ENCODE results near the gene LTBP1. TPM values are rescaled to one million over a fixed set of nuclear protein-coding genes. Genes with fewer than 3 reads are reported as not detected.
A peak's percentile ranks its signal among the peaks of the same experiment; 100 is the strongest.

Gene LTBP1
- polyA plus RNA-seq, 2 of the 4 experiments (the other 2 are of a cell fraction) = 23.8 to 30.4 TPM

DNA sequence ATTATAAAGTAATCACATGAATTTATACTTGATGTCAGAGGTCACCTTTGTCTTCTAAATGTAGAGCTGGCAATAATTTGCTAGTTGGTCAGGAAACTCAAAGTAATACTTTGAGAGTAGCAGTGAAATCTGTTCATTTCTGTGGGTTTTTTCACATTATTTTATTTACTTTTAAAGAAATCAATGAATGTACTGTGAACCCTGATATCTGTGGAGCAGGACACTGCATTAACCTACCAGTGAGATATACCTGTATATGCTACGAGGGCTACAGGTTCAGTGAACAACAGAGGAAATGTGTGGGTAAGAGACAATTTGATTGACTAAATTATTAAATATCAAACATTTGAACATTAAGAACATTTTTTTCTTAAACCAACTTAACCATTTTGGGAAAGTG lies 326.7 kb downstream of the LTBP1 start:
- no peak for ATAC-seq
- 94% methylated on average over 1 of the region's 1 CpG for WGBS (ENCODE audit: missing lambda C conversion rate)
- ChIA-PET CTCF (interaction anchor here (1.1 kb wide), 1 partner anchor 239 kb away, joined by 4 read pairs; no protein-coding TSS in a partner anchor), POLR2A (no interaction called here)
- peak overlapping the region in 1 of 2 experiments; percentile 9; a peak in 2 of 6 replicates for H3K27ac ChIP-seq
- H3K4me3 ChIP-seq = no peak overlapping the region
- DNase-seq (ENCODE audit: low read depth in 1 of 2, low spot score in 1 of 2) = no peak
- TF ChIP-seq RCOR1 (IDR thresholded peaks at IDR 0.05; ENCODE audit: low read depth, low read length) (no peak), CBX8 (IDR thresholded peaks at IDR 0.05) (no peak), RFX5 (IDR thresholded peaks at IDR 0.05) (no peak), SMC3 (IDR thresholded peaks at IDR 0.05) (no peak), ESRRA (IDR thresholded peaks at IDR 0.05; ENCODE audit: borderline replicate concordance, low read length) (no peak), NFE2L2 (conservative IDR thresholded peaks at IDR 0.05; ENCODE audit: low read length) (no peak), RARB (CRISPR knock-in tag; IDR thresholded peaks at IDR 0.05) (no peak), BHLHE40 (IDR thresholded peaks at IDR 0.05; ENCODE audit: low read depth, low read length) (no peak), POLR2A (IDR thresholded peaks at IDR 0.05; ENCODE audit: low read length) (no peak), EHMT2 (IDR thresholded peaks at IDR 0.05; ENCODE audit: low read depth) (no peak), CHD4 (IDR thresholded peaks at IDR 0.05; ENCODE audit: borderline replicate concordance) (no peak), KDM1A (IDR thresholded peaks at IDR 0.05; ENCODE audit: low read depth) (no peak)
- no peak for FAIRE-seq
- no peak overlapping the region for H3K4me2 ChIP-seq
- H3K9me3 ChIP-seq = no peaks in the 10 kb centered on the region
- H3K4me1 ChIP-seq = peaks cover 44% of the 10 kb centered on the region

DNA sequence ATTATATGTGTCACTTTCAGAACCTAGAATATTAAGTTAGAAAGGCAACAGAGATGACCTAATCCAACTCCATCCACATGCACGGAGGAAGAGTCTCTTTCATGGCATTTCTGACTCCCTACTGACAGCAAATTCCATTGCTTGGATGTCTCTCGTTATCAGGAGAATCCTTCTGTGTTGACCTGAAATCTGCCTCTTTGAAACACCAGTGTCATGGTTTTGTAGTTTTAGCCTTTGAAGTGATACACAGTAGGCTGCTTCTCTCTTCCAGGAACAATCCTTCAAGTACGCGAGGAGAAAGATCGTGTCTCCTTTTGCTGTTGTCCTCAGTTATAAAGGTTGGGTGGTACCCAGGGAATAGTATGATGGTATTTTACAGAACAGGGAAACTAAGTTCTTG lies 327.8 kb downstream of the LTBP1 start:
- no peaks in the 10 kb centered on the region for H3K9me3 ChIP-seq
- 94% methylated on average over 5 of the region's 5 CpGs for WGBS (ENCODE audit: missing lambda C conversion rate)
- ChIA-PET POLR2A (no interaction called here), CTCF (interaction anchor here (1.1 kb wide), 1 partner anchor 240 kb away, joined by 4 read pairs; no protein-coding TSS in a partner anchor)
- no peak for FAIRE-seq
- H3K27ac ChIP-seq = peak overlapping the region; percentile 61 to 79; a peak in 5 of 6 replicates
- DNase-seq (ENCODE audit: low read depth in 1 of 2, low spot score in 1 of 2) = no peak
- H3K4me3 ChIP-seq = no peak overlapping the region
- H3K4me2 ChIP-seq = no peak overlapping the region
- TF ChIP-seq ZFP36 (IDR thresholded peaks at IDR 0.05; ENCODE audit: borderline replicate concordance, partially characterized antibody) (no peak), RNF2 (IDR thresholded peaks at IDR 0.05; ENCODE audit: borderline replicate concordance, low read depth) (no peak), KDM1A (IDR thresholded peaks at IDR 0.05; ENCODE audit: low read depth) (no peak), HDAC2 (IDR thresholded peaks at IDR 0.05) (no peak), ZSCAN20 (CRISPR knock-in tag; IDR thresholded peaks at IDR 0.05) (no peak), POLR2AphosphoS2 (conservative IDR thresholded peaks at IDR 0.05; ENCODE audit: low read length) (no peak), RCOR1 (IDR thresholded peaks at IDR 0.05; ENCODE audit: low read depth, low read length) (no peak)
- TF ChIP-seq, protein P1, sequence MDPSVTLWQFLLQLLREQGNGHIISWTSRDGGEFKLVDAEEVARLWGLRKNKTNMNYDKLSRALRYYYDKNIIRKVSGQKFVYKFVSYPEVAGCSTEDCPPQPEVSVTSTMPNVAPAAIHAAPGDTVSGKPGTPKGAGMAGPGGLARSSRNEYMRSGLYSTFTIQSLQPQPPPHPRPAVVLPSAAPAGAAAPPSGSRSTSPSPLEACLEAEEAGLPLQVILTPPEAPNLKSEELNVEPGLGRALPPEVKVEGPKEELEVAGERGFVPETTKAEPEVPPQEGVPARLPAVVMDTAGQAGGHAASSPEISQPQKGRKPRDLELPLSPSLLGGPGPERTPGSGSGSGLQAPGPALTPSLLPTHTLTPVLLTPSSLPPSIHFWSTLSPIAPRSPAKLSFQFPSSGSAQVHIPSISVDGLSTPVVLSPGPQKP (IDR thresholded peaks at IDR 0.05; ENCODE audit: low read depth, low read length) = no peak
- H3K4me1 ChIP-seq = peaks cover 44% of the 10 kb centered on the region
- no peak for ATAC-seq

DNA sequence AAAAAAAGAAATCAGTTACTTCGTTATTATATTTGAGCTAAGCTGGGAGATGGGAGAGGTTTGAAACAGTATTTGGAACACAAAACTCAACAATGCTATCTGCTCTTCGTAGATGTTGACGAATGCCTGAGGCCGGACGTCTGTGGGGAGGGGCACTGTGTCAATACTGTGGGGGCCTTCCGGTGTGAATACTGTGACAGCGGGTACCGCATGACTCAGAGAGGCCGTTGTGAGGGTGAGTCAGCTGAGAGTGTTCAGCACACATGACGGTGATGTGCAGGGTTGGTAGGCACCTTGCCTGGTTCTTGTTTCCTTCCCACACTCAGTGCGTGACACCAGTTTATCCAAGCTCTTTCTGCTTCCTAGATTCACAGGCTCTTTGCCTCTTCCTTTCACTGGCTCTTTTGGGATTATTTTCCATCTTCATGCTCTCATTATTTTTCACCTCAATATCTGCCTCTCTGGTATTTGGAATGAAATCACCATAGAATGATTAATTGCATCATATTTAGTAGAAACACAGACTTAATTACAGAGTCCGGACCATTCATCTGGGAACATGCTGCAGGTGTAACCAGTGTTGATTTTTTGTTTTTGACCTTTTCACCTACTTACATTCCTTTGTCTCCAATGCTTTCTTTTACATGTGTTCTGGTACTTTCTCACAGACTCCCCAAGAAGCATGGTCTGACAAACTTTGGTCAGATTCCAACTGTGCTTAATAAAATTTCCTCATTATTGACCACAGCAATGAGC lies 329.1 kb downstream of the LTBP1 start:
- ChIA-PET POLR2A (interaction anchor here (0.7 kb wide), 1 partner anchor 136 kb away, joined by 3 read pairs; no protein-coding TSS in a partner anchor), CTCF (interaction anchor here (0.6 to 1.5 kb wide), 5 partner anchors 96 to 225 kb away, joined by 3 to 6 read pairs (median 3); no protein-coding TSS in a partner anchor)
- 12% methylated on average over 12 of the region's 12 CpGs for WGBS (ENCODE audit: missing lambda C conversion rate)
- Histone ChIP-seq H3K9me3 (no peaks in the 10 kb centered on the region), H3K4me1 (peaks cover 41% of the 10 kb centered on the region), H3K4me3 (no peak overlapping the region), H3K27ac (peak overlapping the region; percentile 61 to 79), H3K4me2 (peak overlapping the region; percentile 51)
- FAIRE-seq (no peak), DNase-seq (ENCODE audit: low read depth in 1 of 2, low spot score in 1 of 2) (peak; percentile 93 to 94), ATAC-seq (peak; percentile 96 to 100)
- TF ChIP-seq, protein P2, sequence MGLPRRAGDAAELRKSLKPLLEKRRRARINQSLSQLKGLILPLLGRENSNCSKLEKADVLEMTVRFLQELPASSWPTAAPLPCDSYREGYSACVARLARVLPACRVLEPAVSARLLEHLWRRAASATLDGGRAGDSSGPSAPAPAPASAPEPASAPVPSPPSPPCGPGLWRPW (IDR thresholded peaks at IDR 0.05) = 0 out of 2 replicates have a peak, but pooled peaks have one; percentile 39
- TF ChIP-seq CHD2 (IDR thresholded peaks at IDR 0.05; ENCODE audit: low read length, partially characterized antibody) (peak; percentile 38), EHF (CRISPR knock-in tag; IDR thresholded peaks at IDR 0.05) (no peak), NPAS2 (CRISPR knock-in tag; IDR thresholded peaks at IDR 0.05; ENCODE audit: borderline replicate concordance) (no peak), JUN (IDR thresholded peaks at IDR 0.05) (peak; percentile 82 to 91; a peak in 3 of 5 replicates), SMC3 (IDR thresholded peaks at IDR 0.05) (peak; percentile 56), MAZ (IDR thresholded peaks at IDR 0.05; ENCODE audit: borderline replicate concordance, low read depth, low read length) (no peak), GATA3 (IDR thresholded peaks at IDR 0.05; ENCODE audit: borderline replicate concordance) (peak; percentile 77), NFE2L2 (conservative IDR thresholded peaks at IDR 0.05; ENCODE audit: low read length) (0 out of 2 replicates have a peak, but pooled peaks have one; percentile 6), MAFK (IDR thresholded peaks at IDR 0.05; ENCODE audit: partially characterized antibody) (peak; percentile 25), RCOR1 (IDR thresholded peaks at IDR 0.05; ENCODE audit: low read depth, low read length) (no peak), BHLHE40 (IDR thresholded peaks at IDR 0.05; ENCODE audit: low read depth, low read length) (no peak), EP300 (IDR thresholded peaks at IDR 0.05) (peak; percentile 80 to 86; a peak in 3 of 5 replicates)
- TF ChIP-seq, protein P3, sequence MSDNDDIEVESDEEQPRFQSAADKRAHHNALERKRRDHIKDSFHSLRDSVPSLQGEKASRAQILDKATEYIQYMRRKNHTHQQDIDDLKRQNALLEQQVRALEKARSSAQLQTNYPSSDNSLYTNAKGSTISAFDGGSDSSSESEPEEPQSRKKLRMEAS (IDR thresholded peaks at IDR 0.05) = peak; percentile 83
- TF ChIP-seq, protein P4, sequence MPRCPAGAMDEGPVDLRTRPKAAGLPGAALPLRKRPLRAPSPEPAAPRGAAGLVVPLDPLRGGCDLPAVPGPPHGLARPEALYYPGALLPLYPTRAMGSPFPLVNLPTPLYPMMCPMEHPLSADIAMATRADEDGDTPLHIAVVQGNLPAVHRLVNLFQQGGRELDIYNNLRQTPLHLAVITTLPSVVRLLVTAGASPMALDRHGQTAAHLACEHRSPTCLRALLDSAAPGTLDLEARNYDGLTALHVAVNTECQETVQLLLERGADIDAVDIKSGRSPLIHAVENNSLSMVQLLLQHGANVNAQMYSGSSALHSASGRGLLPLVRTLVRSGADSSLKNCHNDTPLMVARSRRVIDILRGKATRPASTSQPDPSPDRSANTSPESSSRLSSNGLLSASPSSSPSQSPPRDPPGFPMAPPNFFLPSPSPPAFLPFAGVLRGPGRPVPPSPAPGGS (IDR thresholded peaks at IDR 0.05) = peak; percentile 63; the same call in 1 of the 3 replicates
- TF ChIP-seq, protein P5, sequence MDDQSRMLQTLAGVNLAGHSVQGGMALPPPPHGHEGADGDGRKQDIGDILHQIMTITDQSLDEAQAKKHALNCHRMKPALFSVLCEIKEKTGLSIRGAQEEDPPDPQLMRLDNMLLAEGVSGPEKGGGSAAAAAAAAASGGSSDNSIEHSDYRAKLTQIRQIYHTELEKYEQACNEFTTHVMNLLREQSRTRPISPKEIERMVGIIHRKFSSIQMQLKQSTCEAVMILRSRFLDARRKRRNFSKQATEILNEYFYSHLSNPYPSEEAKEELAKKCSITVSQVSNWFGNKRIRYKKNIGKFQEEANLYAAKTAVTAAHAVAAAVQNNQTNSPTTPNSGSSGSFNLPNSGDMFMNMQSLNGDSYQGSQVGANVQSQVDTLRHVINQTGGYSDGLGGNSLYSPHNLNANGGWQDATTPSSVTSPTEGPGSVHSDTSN (IDR thresholded peaks at IDR 0.05) = peak; percentile 36; the same call in 1 of the 2 replicates
